GM15510 (cell line): ENCODE data around the gene UQCRFS1.

Source experiments
- POLR2A ChIP-seq: IDR thresholded peaks from 3 replicates; pipeline ENCODE4 v1.6.1; 2011; ENCODE audit warnings: borderline replicate concordance; ENCODE audit not compliant: insufficient read length; ENCODE audit errors: extremely low read depth

UQCRFS1 gene

GRCh38 chr19:29187676-29188075, 25.3 kb downstream of the UQCRFS1 start:
- TF ChIP-seq POLR2A, result no peak

- TF ChIP-seq POLR2A, result no peak
Measured at GRCh38 chr19:29185427-29185826, 27.5 kb downstream of the UQCRFS1 start.

GRCh38 chr19:29176981-29177754, 35.8 kb downstream of the UQCRFS1 start:
- TF ChIP-seq POLR2A, result no peak

- TF ChIP-seq POLR2A, result no peak
Measured at GRCh38 chr19:29173896-29174295, 39.1 kb downstream of the UQCRFS1 start.

- TF ChIP-seq POLR2A, result no peak
Measured at GRCh38 chr19:29172302-29172701, 40.6 kb downstream of the UQCRFS1 start.

- no peak for TF ChIP-seq POLR2A
Measured at GRCh38 chr19:29171525-29171924, 41.4 kb downstream of the UQCRFS1 start.

- no peak for TF ChIP-seq POLR2A
Measured at GRCh38 chr19:29170554-29170953, 42.4 kb downstream of the UQCRFS1 start.

GRCh38 chr19:29162694-29163093, 50.3 kb downstream of the UQCRFS1 start:
- TF ChIP-seq POLR2A, result no peak

GRCh38 chr19:29155683-29156082, 57.3 kb downstream of the UQCRFS1 start:
- no peak for TF ChIP-seq POLR2A
